IPS DF 19.7 (cell line): ENCODE results near the gene MGAT5.

Experiments used
- DNase-seq: peaks from one replicate; pipeline ENCODE4 v3.0.0-alpha.2; 2013; ENCODE audit warnings: low read depth, low spot score

The MGAT5 gene

GRCh38 chr2:134305109-134305491 lies 51.2 kb downstream of the MGAT5 start:
- DNase-seq = no peak

- no peak for DNase-seq
Observed at GRCh38 chr2:134306521-134306920, 52.6 kb downstream of the MGAT5 start.

- no peak for DNase-seq
Observed at GRCh38 chr2:134307334-134307733, 53.5 kb downstream of the MGAT5 start.

GRCh38 chr2:134308474-134309385 lies 54.9 kb downstream of the MGAT5 start:
- DNase-seq = no peak

GRCh38 chr2:134310107-134311079 lies 56.5 kb downstream of the MGAT5 start:
- DNase-seq = no peak

GRCh38 chr2:134312482-134312881 lies 58.6 kb downstream of the MGAT5 start:
- DNase-seq = no peak

GRCh38 chr2:134314202-134314601 lies 60.3 kb downstream of the MGAT5 start:
- DNase-seq = no peak

GRCh38 chr2:134314681-134315368 lies 61.0 kb downstream of the MGAT5 start:
- no peak for DNase-seq

GRCh38 chr2:134315471-134315870 lies 61.6 kb downstream of the MGAT5 start:
- no peak for DNase-seq

GRCh38 chr2:134319596-134320254 lies 65.9 kb downstream of the MGAT5 start:
- DNase-seq = peak; percentile 7

- DNase-seq = no peak
Observed at GRCh38 chr2:134320930-134321329, 67.1 kb downstream of the MGAT5 start.

GRCh38 chr2:134323777-134324176 lies 69.9 kb downstream of the MGAT5 start:
- no peak for DNase-seq

- no peak for DNase-seq
Observed at GRCh38 chr2:134324430-134324829, 70.6 kb downstream of the MGAT5 start.

- DNase-seq = no peak
Observed at GRCh38 chr2:134324947-134325346, 71.1 kb downstream of the MGAT5 start.

- no peak for DNase-seq
Observed at GRCh38 chr2:134325696-134326095, 71.8 kb downstream of the MGAT5 start.

GRCh38 chr2:134327367-134327766 lies 73.5 kb downstream of the MGAT5 start:
- DNase-seq = no peak

GRCh38 chr2:134331081-134331480 lies 77.2 kb downstream of the MGAT5 start:
- DNase-seq = no peak

GRCh38 chr2:134333646-134334189 lies 79.8 kb downstream of the MGAT5 start:
- DNase-seq = no peak

GRCh38 chr2:134334542-134335353 lies 80.9 kb downstream of the MGAT5 start:
- DNase-seq = no peak

GRCh38 chr2:134335601-134336000 lies 81.7 kb downstream of the MGAT5 start:
- DNase-seq = no peak
